ENCODE results near the gene SLC38A8.

Gene SLC38A8

GRCh38 chr16:83969771-83970429 lies 72.7 kb downstream of the SLC38A8 start:
- DNase-seq (ENCODE audit: low spot score): no peak

GRCh38 chr16:83968891-83969649 lies 73.5 kb downstream of the SLC38A8 start:
- DNase-seq (ENCODE audit: low spot score): no peak

GRCh38 chr16:83968306-83968851 lies 74.2 kb downstream of the SLC38A8 start:
- DNase-seq (ENCODE audit: low spot score): no peak

- peak; percentile 15 for DNase-seq (ENCODE audit: low spot score)
Observed at GRCh38 chr16:83967838-83968305, 74.7 kb downstream of the SLC38A8 start, which contains the start of gene NECAB2. TSS of gene NECAB2 (plus strand) at chr16:83968244. CDS start at chr16:83968649, 405 bp downstream.

GRCh38 chr16:83967091-83967490 lies 75.5 kb downstream of the SLC38A8 start:
- DNase-seq (ENCODE audit: low spot score): no peak

- DNase-seq (ENCODE audit: low spot score): no peak
Observed at GRCh38 chr16:83966153-83966696, 76.4 kb downstream of the SLC38A8 start.

GRCh38 chr16:83965444-83966152 lies 77.0 kb downstream of the SLC38A8 start:
- no peak for DNase-seq (ENCODE audit: low spot score)

- no peak for DNase-seq (ENCODE audit: low spot score)
Observed at GRCh38 chr16:83964684-83965443, 77.7 kb downstream of the SLC38A8 start.

- no peak for DNase-seq (ENCODE audit: low spot score)
Observed at GRCh38 chr16:83963277-83964119, 79.1 kb downstream of the SLC38A8 start.

GRCh38 chr16:83961591-83961990 lies 81.0 kb downstream of the SLC38A8 start:
- no peak for DNase-seq (ENCODE audit: low spot score)

- no peak for DNase-seq (ENCODE audit: low spot score)
Observed at GRCh38 chr16:83960521-83961249, 81.9 kb downstream of the SLC38A8 start.

Measured in COLO829 (cell line).